ENCODE data around the gene NBPF1. TPM values are rescaled to one million over a fixed set of nuclear protein-coding genes. Genes with fewer than 3 reads are reported as not detected.
"Not testable (repeated sequence)": the region's sequence is repeated elsewhere in the genome, so short reads cannot be mapped to it uniquely, and the experiment has no call there.

NBPF1 gene
- total RNA-seq, 1 donor from 2014 or later: 20.1 TPM

GRCh38 chr1:16516694-16517410 lies 96.5 kb downstream of the NBPF1 start:
- not testable (repeated sequence) for DNase-seq (ENCODE audit: low read depth)

- peak; percentile 88 for DNase-seq (ENCODE audit: low read depth)
Observed at GRCh38 chr1:16514107-16515055, 99.0 kb downstream of the NBPF1 start, which contains the start of gene RNU1-1. TSS of gene RNU1-1 (minus strand) at chr1:16514285.

GRCh38 chr1:16513412-16514106 lies 99.8 kb downstream of the NBPF1 start:
- DNase-seq (ENCODE audit: low read depth): peak; percentile 95

- not testable (repeated sequence) for DNase-seq (ENCODE audit: low read depth)
Observed at GRCh38 chr1:16512624-16513411, 100.5 kb downstream of the NBPF1 start.

Other genes starting within 250 kb of the NBPF1 start
- gene SZRD1, start 246.3 kb downstream of the NBPF1 start, total RNA-seq: 76.2 and 79.3 TPM in 2 replicates
- gene SPATA21, start 176.1 kb downstream of the NBPF1 start, total RNA-seq: not detected in 2 replicates
- gene NECAP2, start 172.8 kb downstream of the NBPF1 start, total RNA-seq: 21.4 and 26.5 TPM in 2 replicates
- gene RNU1-1, start 99.3 kb downstream of the NBPF1 start, total RNA-seq: not detected in 2 replicates
- gene RNU1-3, start 53.4 kb upstream of the NBPF1 start, total RNA-seq: not detected in 2 replicates
- gene RNU1-4, start 127.0 kb upstream of the NBPF1 start, total RNA-seq: not detected in 2 replicates